Myometrial cell (primary cell): ENCODE measurements around the gene MAP3K15. TPM values are rescaled to one million over a fixed set of nuclear protein-coding genes. Genes with fewer than 3 reads are reported as not detected.

Experiments used
- total RNA-seq: library from RNA; depleted of rRNA; stranded (reverse); fragments of >200 nt; gene quantifications from 2 replicates; pipeline ENCODE4 v1.2.3, GENCODE V29; 2015

The MAP3K15 gene, protein sequence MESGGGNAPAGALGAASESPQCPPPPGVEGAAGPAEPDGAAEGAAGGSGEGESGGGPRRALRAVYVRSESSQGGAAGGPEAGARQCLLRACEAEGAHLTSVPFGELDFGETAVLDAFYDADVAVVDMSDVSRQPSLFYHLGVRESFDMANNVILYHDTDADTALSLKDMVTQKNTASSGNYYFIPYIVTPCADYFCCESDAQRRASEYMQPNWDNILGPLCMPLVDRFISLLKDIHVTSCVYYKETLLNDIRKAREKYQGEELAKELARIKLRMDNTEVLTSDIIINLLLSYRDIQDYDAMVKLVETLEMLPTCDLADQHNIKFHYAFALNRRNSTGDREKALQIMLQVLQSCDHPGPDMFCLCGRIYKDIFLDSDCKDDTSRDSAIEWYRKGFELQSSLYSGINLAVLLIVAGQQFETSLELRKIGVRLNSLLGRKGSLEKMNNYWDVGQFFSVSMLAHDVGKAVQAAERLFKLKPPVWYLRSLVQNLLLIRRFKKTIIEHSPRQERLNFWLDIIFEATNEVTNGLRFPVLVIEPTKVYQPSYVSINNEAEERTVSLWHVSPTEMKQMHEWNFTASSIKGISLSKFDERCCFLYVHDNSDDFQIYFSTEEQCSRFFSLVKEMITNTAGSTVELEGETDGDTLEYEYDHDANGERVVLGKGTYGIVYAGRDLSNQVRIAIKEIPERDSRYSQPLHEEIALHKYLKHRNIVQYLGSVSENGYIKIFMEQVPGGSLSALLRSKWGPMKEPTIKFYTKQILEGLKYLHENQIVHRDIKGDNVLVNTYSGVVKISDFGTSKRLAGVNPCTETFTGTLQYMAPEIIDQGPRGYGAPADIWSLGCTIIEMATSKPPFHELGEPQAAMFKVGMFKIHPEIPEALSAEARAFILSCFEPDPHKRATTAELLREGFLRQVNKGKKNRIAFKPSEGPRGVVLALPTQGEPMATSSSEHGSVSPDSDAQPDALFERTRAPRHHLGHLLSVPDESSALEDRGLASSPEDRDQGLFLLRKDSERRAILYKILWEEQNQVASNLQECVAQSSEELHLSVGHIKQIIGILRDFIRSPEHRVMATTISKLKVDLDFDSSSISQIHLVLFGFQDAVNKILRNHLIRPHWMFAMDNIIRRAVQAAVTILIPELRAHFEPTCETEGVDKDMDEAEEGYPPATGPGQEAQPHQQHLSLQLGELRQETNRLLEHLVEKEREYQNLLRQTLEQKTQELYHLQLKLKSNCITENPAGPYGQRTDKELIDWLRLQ (N-terminal part only)
- total RNA-seq, result not detected in 2 replicates

DNA sequence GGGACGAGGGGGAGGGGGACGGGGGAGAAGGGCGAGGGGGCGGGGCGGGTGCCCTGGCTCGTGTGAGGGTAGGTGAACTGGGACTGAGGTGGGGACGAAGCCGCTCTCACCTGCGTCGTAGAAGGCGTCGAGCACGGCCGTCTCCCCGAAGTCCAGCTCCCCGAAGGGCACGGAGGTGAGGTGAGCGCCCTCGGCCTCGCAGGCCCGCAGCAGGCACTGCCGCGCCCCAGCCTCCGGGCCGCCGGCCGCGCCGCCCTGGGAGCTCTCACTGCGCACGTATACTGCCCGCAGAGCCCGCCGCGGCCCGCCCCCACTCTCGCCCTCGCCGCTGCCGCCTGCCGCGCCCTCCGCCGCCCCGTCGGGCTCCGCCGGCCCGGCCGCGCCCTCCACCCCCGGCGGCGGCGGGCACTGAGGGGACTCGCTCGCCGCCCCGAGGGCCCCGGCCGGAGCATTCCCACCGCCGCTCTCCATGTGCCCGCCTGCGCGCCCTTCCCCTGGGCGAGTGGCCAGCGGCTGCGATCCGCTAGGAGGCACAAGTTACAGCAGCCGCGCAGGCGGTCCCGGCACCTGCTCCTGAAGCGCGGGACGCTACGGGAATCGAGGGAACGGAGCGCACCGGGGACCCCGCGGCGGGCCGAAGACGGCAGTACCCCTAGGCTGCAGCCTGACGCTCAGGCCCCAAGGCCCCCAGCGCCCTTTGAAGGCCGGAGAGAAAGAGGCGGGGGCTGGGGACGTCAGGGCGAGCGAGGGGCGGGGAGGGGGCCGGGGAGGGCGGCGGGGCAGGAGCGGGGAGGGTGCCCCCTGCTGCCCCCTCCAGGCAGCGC lies at the start of gene MAP3K15:
Gene MAP3K15, minus strand, starts transcription at position 718 of the 824 bp plus-strand sequence. Its CDS starts 247 bp downstream, at position 471.

DNA sequence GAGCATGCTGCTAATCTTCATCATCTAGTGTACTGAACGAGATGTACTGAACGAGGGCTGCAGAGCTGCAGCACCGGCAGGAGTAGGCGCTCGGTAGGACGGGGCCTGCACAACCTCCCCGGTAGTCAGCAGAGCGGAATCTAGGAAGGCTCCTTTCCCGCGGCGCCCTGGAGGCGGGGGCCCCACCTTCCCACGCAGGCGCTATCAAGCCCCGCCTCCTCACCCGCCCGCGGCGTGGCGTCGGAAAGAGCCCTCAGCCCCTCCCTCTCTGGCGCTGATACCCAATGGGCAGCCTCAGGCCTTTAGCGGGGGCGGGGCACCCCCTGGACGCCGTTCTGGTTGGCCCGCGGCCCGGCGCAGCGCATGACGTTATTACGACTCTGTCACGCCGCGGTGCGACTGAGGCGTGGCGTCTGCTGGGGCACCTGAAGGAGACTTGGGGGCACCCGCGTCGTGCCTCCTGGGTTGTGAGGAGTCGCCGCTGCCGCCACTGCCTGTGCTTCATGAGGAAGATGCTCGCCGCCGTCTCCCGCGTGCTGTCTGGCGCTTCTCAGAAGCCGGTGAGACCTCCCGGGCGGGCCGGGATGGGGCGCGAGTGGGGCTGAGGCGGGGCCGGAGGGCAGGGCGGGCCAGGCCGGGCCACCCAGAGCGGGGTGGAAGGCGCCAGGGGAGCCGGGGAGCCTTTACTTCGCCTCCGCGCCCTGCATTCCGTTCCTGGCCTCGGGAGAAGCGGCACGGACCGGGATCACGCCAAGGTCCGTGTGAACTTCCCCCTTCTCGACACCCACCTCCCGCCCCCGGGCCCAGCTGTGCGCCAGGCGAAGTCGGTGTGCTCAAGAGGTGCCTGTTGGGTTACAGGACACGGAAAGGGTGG lies 171.5 kb downstream of the MAP3K15 start, which contains the start of gene PDHA1:
Gene PDHA1, plus strand, starts transcription at position 393 of the 874 bp plus-strand sequence. Its CDS starts 111 bp downstream, at position 504.

Other genes starting within 250 kb of the MAP3K15 start
- gene PDHA1, start 171.6 kb downstream of the MAP3K15 start, total RNA-seq, result 66.0 and 172 TPM in 2 replicates